CD4-positive, alpha-beta T cell (primary cell): Measurements from ENCODE around the gene APOD. TPM values are rescaled to one million over a fixed set of nuclear protein-coding genes. Genes with fewer than 3 reads are reported as not detected.
A peak's percentile ranks its signal among the peaks of the same experiment; 100 is the strongest.

Source experiments
- ATAC-seq: fragments of 200-7000 bp; cut with Tn5 transposase; one replicate; pipeline ENCODE4 v1.10.0; 2022; ENCODE audit warnings: mild to moderate bottlenecking; ENCODE audit not compliant: poor library complexity
- CTCF ChIA-PET: fragments of 350-600 bp; sonication (Branson Sonifier 250); formaldehyde crosslinking; loops from one replicate; lab custom pipeline; 2021; ENCODE audit warnings: antibody characterized with exemption, inconsistent platforms; lab: Charles Lee
- POLR2A ChIA-PET: fragments of 350-600 bp; sonication (Branson Sonifier 250); formaldehyde crosslinking; loops from one replicate; lab custom pipeline; 2021; ENCODE audit warnings: antibody characterized with exemption, inconsistent platforms; lab: Charles Lee
- DNase-seq, 14 experiments: peaks; one replicate each; pipeline ENCODE4 v3.0.0-alpha.2; 2013 to 2020; ENCODE audit warnings: mixed read lengths in 2 of 14
- H3K27ac ChIP-seq, 2 donors: one replicate each; pipeline versions ENCODE4 v1.5.1 to v1.7.0; 2013; ENCODE audit warnings: low read length in 2 of 2, low read depth in 1 of 2, mild to moderate bottlenecking in 1 of 2
- H3K27me3 ChIP-seq, 2 experiments: 1 replicate in 1 of 2; 2 replicates in 1 of 2; pipeline versions ENCODE4 v1.6.1 to v1.7.0; 2013; ENCODE audit warnings: low read length in 2 of 2, control low read depth in 1 of 2, mild to moderate bottlenecking in 1 of 2, moderate library complexity in 1 of 2; ENCODE audit not compliant: insufficient read depth in 2 of 2, control insufficient read depth in 1 of 2
- H3K36me3 ChIP-seq: one replicate; pipeline ENCODE4 v1.6.1; 2013; ENCODE audit warnings: low read length, control low read depth; ENCODE audit not compliant: insufficient read depth
- H3K4me1 ChIP-seq: one replicate; pipeline ENCODE4 v1.6.1; 2013; ENCODE audit warnings: low read length, control low read depth; ENCODE audit not compliant: insufficient read depth
- H3K4me3 ChIP-seq: one replicate; pipeline ENCODE4 v1.5.1; 2013; ENCODE audit warnings: mild to moderate bottlenecking, low read length, moderate library complexity
- H3K9me3 ChIP-seq, 2 experiments: 1 replicate in 1 of 2; 2 replicates in 1 of 2; pipeline versions ENCODE4 v1.6.1 to v1.7.0; 2013; ENCODE audit warnings: low read length in 2 of 2, mild to moderate bottlenecking in 2 of 2, control low read depth in 1 of 2, moderate library complexity in 1 of 2; ENCODE audit not compliant: control insufficient read depth in 1 of 2, insufficient read depth in 1 of 2
- H3K27ac Mint-ChIP-seq: one replicate; pipeline ENCODE4 v1.8.0; 2020; ENCODE audit warnings: mixed read lengths
- H3K27me3 Mint-ChIP-seq: one replicate; pipeline ENCODE4 v1.8.0; 2021; ENCODE audit warnings: mixed read lengths
- H3K36me3 Mint-ChIP-seq: one replicate; pipeline ENCODE4 v1.8.0; 2021; ENCODE audit warnings: low read depth, mixed read lengths
- H3K4me1 Mint-ChIP-seq: one replicate; pipeline ENCODE4 v1.8.0; 2021; ENCODE audit warnings: low read depth, mixed read lengths
- H3K4me3 Mint-ChIP-seq: one replicate; pipeline ENCODE4 v1.8.0; 2020; ENCODE audit warnings: mild to moderate bottlenecking, mixed read lengths
- H3K9me3 Mint-ChIP-seq: one replicate; pipeline ENCODE4 v1.8.0; 2020; ENCODE audit warnings: mixed read lengths
- intact Hi-C, 2 experiments: fragments of 100-400 bp; cut with DNase I in 1 of 2; cut with micrococcal nuclease in 1 of 2; formaldehyde crosslinking; loops; one replicate each; pipeline versions ENCODE4 v1.15.1 to v1.9.0; 2023 to 2025; cut with DNase I, micrococcal nuclease
- total RNA-seq, 174 experiments: library from RNA in 2 of 174; stranded (reverse) in 2 of 174; gene quantifications; one replicate each; pipeline ENCODE4 v1.2.3 and lab custom pipeline; 2021 to 2026
- TF ChIP-seq, protein P1 (sequence below): fragments of 200-600 bp; IDR thresholded peaks from one replicate; pipeline ENCODE4 v1.8.0; 2022; ENCODE audit warnings: antibody characterized with exemption, mild to moderate bottlenecking

The APOD gene
- total RNA-seq, 2 experiments from 2014 or later: not detected

DNA sequence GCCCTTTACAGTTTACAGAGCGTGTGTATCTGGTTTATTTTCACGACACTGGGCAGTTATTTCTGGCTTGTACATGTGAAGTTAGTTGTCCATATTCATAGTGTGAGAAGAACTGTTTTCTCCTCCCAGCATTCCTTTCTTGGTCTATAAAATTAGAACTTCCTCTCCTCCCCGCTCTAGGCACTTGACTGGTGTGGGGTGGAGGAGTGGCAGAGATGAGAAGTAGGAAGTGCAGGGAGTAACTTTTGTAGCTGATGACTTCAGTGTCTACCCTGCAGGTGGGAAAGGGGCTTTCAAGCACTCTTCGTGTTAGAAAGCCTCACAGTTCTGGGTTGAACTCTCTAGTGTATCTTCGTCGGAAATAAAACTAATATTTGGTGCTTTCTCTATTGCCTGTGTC, 13.4 kb downstream of the APOD start:
- no peaks in the 10 kb centered on the region for H3K36me3 ChIP-seq
- no peaks in the 10 kb centered on the region for H3K4me1 ChIP-seq
- no peaks in the 10 kb centered on the region for H3K9me3 ChIP-seq
- Mint-ChIP-seq H3K27ac (no peak overlapping the region), H3K4me3 (no peak overlapping the region), H3K9me3 (no peaks in the 10 kb centered on the region), H3K4me1 (peaks cover 10% of the 10 kb centered on the region), H3K36me3 (no peaks in the 10 kb centered on the region), H3K27me3 (no peaks in the 10 kb centered on the region)
- intact Hi-C loops: no loop called here
- TF ChIP-seq, protein P1, sequence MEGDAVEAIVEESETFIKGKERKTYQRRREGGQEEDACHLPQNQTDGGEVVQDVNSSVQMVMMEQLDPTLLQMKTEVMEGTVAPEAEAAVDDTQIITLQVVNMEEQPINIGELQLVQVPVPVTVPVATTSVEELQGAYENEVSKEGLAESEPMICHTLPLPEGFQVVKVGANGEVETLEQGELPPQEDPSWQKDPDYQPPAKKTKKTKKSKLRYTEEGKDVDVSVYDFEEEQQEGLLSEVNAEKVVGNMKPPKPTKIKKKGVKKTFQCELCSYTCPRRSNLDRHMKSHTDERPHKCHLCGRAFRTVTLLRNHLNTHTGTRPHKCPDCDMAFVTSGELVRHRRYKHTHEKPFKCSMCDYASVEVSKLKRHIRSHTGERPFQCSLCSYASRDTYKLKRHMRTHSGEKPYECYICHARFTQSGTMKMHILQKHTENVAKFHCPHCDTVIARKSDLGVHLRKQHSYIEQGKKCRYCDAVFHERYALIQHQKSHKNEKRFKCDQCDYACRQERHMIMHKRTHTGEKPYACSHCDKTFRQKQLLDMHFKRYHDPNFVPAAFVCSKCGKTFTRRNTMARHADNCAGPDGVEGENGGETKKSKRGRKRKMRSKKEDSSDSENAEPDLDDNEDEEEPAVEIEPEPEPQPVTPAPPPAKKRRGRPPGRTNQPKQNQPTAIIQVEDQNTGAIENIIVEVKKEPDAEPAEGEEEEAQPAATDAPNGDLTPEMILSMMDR: no peak
- H3K4me3 ChIP-seq: no peak overlapping the region
- H3K27ac ChIP-seq: no peak overlapping the region
- ChIA-PET POLR2A (interaction anchor here (0.5 to 0.9 kb wide), 2 partner anchors 21 to 24 kb away, joined by 3 to 4 read pairs; no protein-coding TSS in a partner anchor), CTCF (interaction anchor here (0.7 kb wide), 1 partner anchor 11 kb away, joined by 5 read pairs; no protein-coding TSS in a partner anchor)
- DNase-seq (no peak), ATAC-seq (peak; percentile 63)
- H3K27me3 ChIP-seq: no peaks in the 10 kb centered on the region

DNA sequence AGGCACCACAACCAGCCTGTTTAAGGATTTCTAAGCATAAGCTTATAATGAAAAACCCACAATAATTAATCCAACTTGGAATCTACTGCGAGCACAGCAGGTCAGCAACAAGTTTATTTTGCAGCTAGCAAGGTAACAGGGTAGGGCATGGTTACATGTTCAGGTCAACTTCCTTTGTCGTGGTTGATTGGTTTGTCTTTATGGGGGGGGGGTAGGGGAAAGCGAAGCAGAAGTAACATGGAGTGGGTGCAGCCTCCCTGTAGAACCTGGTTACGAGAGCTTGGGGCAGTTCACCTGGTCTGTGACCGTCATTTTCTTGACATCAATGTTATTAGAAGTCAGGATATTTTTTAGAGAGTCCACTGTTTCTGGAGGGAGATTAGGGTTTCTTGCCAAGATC, 15.1 kb downstream of the APOD start:
- H3K27ac ChIP-seq: no peak overlapping the region
- no peak for ATAC-seq
- no peak overlapping the region for H3K4me3 Mint-ChIP-seq
- no peaks in the 10 kb centered on the region for H3K4me1 ChIP-seq
- no peaks in the 10 kb centered on the region for H3K36me3 ChIP-seq
- H3K27me3 Mint-ChIP-seq: no peaks in the 10 kb centered on the region
- no peak overlapping the region for H3K27ac Mint-ChIP-seq
- H3K4me1 Mint-ChIP-seq: peaks cover 10% of the 10 kb centered on the region
- CTCF ChIA-PET: interaction anchor here (2.1 kb wide), 1 partner anchor 15 kb away, joined by 7 read pairs; the partner anchor contains the start of gene APOD
- POLR2A ChIA-PET: no interaction called here
- no peaks in the 10 kb centered on the region for H3K27me3 ChIP-seq
- H3K9me3 ChIP-seq: no peaks in the 10 kb centered on the region
- DNase-seq: no peak
- no peaks in the 10 kb centered on the region for H3K9me3 Mint-ChIP-seq
- TF ChIP-seq, protein P1: no peak
- intact Hi-C loops: loop anchor here in 1 of 2 experiments (5.0 kb wide), 1 partner anchor 44 kb away; no protein-coding TSS in a partner anchor
- H3K4me3 ChIP-seq: no peak overlapping the region
- no peaks in the 10 kb centered on the region for H3K36me3 Mint-ChIP-seq

DNA sequence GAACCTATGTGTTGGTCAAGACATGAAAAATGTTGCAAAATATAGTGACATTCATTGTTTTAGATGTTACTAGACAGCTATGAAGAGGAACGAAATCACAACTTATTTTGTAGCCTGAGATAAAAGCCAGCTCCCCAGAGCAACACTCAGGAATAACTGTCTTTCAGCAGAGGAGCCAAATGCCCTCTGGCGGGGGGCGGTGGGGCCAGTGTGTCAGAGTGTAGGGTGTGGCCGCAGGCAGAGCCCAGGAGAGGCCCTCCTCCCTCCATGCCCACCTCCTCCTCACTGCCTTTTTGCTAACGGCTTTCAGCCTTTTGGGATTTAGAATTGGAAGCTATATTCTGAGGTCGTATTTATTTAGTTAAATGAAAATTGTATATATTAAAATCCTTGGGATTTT, 16.9 kb downstream of the APOD start:
- ChIA-PET CTCF (interaction anchor here (2.1 kb wide), 1 partner anchor 17 kb away, joined by 7 read pairs; the partner anchor contains the start of gene APOD), POLR2A (interaction anchor here (0.6 to 1.1 kb wide), 2 partner anchors 15 to 42 kb away, joined by 3 read pairs; no protein-coding TSS in a partner anchor)
- H3K4me1 ChIP-seq: no peaks in the 10 kb centered on the region
- peaks cover 10% of the 10 kb centered on the region for H3K4me1 Mint-ChIP-seq
- H3K36me3 Mint-ChIP-seq: no peaks in the 10 kb centered on the region
- no peak overlapping the region for H3K27ac Mint-ChIP-seq
- H3K27ac ChIP-seq: no peak overlapping the region
- intact Hi-C loops: loop anchor here in 1 of 2 experiments (5.0 kb wide), 1 partner anchor 46 kb away; no protein-coding TSS in a partner anchor
- H3K36me3 ChIP-seq: no peaks in the 10 kb centered on the region
- H3K27me3 Mint-ChIP-seq: no peaks in the 10 kb centered on the region
- no peaks in the 10 kb centered on the region for H3K9me3 ChIP-seq
- TF ChIP-seq, protein P1: no peak
- ATAC-seq: no peak
- no peaks in the 10 kb centered on the region for H3K9me3 Mint-ChIP-seq
- no peak overlapping the region for H3K4me3 Mint-ChIP-seq
- no peak for DNase-seq
- no peak overlapping the region for H3K4me3 ChIP-seq
- no peaks in the 10 kb centered on the region for H3K27me3 ChIP-seq
